Testis (tissue), 5 donors: ENCODE results near the gene DGKK. TPM values are rescaled to one million over a fixed set of nuclear protein-coding genes. Genes with fewer than 3 reads are reported as not detected.

Experiments used
- DNase-seq: peaks from one replicate; pipeline ENCODE4 v3.0.0-alpha.2; 2019
- H3K27ac ChIP-seq, 2 donors: fragments of 200-600 bp; sonication (generic); one replicate each; pipeline ENCODE4 v1.5.1; 2019
- H3K27me3 ChIP-seq: fragments of 200-600 bp; sonication (generic); one replicate; pipeline ENCODE4 v1.5.1; 2019
- H3K36me3 ChIP-seq: fragments of 200-600 bp; sonication (generic); one replicate; pipeline ENCODE4 v1.5.1; 2017; ENCODE audit warnings: low read depth; ENCODE audit errors: missing control alignments
- H3K4me1 ChIP-seq: fragments of 200-600 bp; sonication (generic); one replicate; pipeline ENCODE4 v1.5.1; 2019
- H3K4me3 ChIP-seq, 2 donors: fragments of 200-600 bp; sonication (generic); one replicate each; pipeline ENCODE4 v1.5.1; 2017 to 2019
- H3K9me3 ChIP-seq: fragments of 200-600 bp; sonication (generic); one replicate; pipeline ENCODE4 v1.5.1; 2017
- CTCF ChIP-seq, 3 experiments: fragments of 450-650 bp in 2 of 3; fragments of 200-600 bp in 1 of 3; sonication (generic) in 1 of 3; IDR thresholded peaks; one replicate each; pipeline ENCODE4 v1.5.1; 2016 to 2019; ENCODE audit warnings: antibody characterized with exemption in 3 of 3, mild to moderate bottlenecking in 2 of 3, moderate library complexity in 1 of 3
- POLR2A ChIP-seq: fragments of 450-650 bp; IDR thresholded peaks from one replicate; pipeline ENCODE4 v1.6.1; 2017; ENCODE audit warnings: antibody characterized with exemption, mild to moderate bottlenecking, moderate library complexity
- WGBS, 2 donors: methylation state at CpG; one replicate each; pipeline ENCODE4 v1.1.5; 2018; 5-methylcytosine and 5-hydroxymethylcytosine counted together
- intact Hi-C: fragments of 100-400 bp; cut with DNase I; formaldehyde crosslinking; loops from one replicate; pipeline ENCODE4 v1.15.1; 2023; ENCODE audit warnings: low total_unique reads
- long read RNA-seq, 2 donors: transcript quantifications; one replicate each; lab custom pipeline, GENCODE V29; 2026
- polyA plus RNA-seq: library from polyadenylated mRNA; stranded (reverse); fragments of 350-450 nt; fragmentation: Illumina TruSeq; extraction: RNeasy Lipid Tissue Mini Kit (QIAGEN cat#74804); gene quantifications from one replicate; pipeline ENCODE4 v1.2.3, GENCODE V29; 2014; ENCODE audit warnings: low read depth, low replicate concordance; ENCODE audit not compliant: insufficient read depth
- total RNA-seq, 2 donors: library from RNA; depleted of rRNA; stranded (reverse); fragments of >200 nt; gene quantifications; one replicate each; pipeline ENCODE4 v1.2.3, GENCODE V29; 2016

DGKK gene
- under 1 TPM; 0.39 to 0.43 TPM for total RNA-seq
- 0.47 TPM for polyA plus RNA-seq
- long read RNA-seq, donor 1 = 0 reads
- long read RNA-seq, donor 2 = 0 reads

- H3K4me3 ChIP-seq = no peak within 1 kb of the TSS
- intact Hi-C loops = no loop called here
- no peak within 1 kb of the TSS for H3K27ac ChIP-seq
- no peaks in the 10 kb centered on the region for H3K9me3 ChIP-seq
- WGBS, 2 donors = 0% methylated on average over 18 of the region's 59 CpGs; no CpG with 5 or more reads in 1 of the 2 donors
- H3K36me3 ChIP-seq = no peaks in the 10 kb centered on the region
- H3K27me3 ChIP-seq = no peaks in the 10 kb centered on the region
- no peak for DNase-seq
- no peaks in the 10 kb centered on the region for H3K4me1 ChIP-seq
- TF ChIP-seq CTCF (IDR thresholded peaks at IDR 0.05) (no peak), POLR2A (no peak)
These were observed at the start of gene DGKK for GRCh38 chrX:50470103-50471031. DGKK (minus strand) TSS chrX:50470825; CDS start chrX:50470678, 147 bp downstream.

- no peak for TF ChIP-seq CTCF (IDR thresholded peaks at IDR 0.05)
- Histone ChIP-seq H3K27ac (no peak overlapping the region), H3K4me1 (no peaks in the 10 kb centered on the region), H3K36me3 (no peaks in the 10 kb centered on the region), H3K9me3 (no peaks in the 10 kb centered on the region), H3K27me3 (no peaks in the 10 kb centered on the region), H3K4me3 (no peak overlapping the region)
- WGBS, 2 donors = no CpG with 5 or more reads among the region's 7 CpGs
- intact Hi-C loops = no loop called here
- no peak for DNase-seq
These were observed 44.2 kb upstream of the DGKK start for GRCh38 chrX:50514811-50515210.

GRCh38 chrX:50497114-50497513 lies 26.5 kb upstream of the DGKK start:
- Histone ChIP-seq H3K27ac (no peak overlapping the region), H3K9me3 (no peaks in the 10 kb centered on the region), H3K4me1 (no peaks in the 10 kb centered on the region), H3K4me3 (no peak overlapping the region), H3K27me3 (no peaks in the 10 kb centered on the region), H3K36me3 (no peaks in the 10 kb centered on the region)
- no peak for TF ChIP-seq CTCF (IDR thresholded peaks at IDR 0.05)
- TF ChIP-seq POLR2A = no peak
- WGBS, 2 donors = 85 to 93% methylated on average over 3 of the region's 3 CpGs
- intact Hi-C loops = no loop called here
- no peak for DNase-seq

- Histone ChIP-seq H3K27ac (no peak overlapping the region), H3K36me3 (no peaks in the 10 kb centered on the region), H3K4me1 (no peaks in the 10 kb centered on the region), H3K4me3 (no peak overlapping the region), H3K9me3 (no peaks in the 10 kb centered on the region), H3K27me3 (no peaks in the 10 kb centered on the region)
- TF ChIP-seq CTCF (IDR thresholded peaks at IDR 0.05) = no peak
- TF ChIP-seq POLR2A = no peak
- no peak for DNase-seq
- WGBS, 2 donors = 80% methylated on average over 1 of the region's 1 CpG; no CpG with 5 or more reads in 1 of the 2 donors
- intact Hi-C loops = no loop called here
These were observed 25.0 kb upstream of the DGKK start for GRCh38 chrX:50495616-50496015.
